NCI-H2029 treated with DMSO at 0.1 percent for 48 hours (cell line): ENCODE measurements around the gene PERM1.
"Not testable (repeated sequence)": the region's sequence is repeated elsewhere in the genome, so short reads cannot be mapped to it uniquely, and the experiment has no call there.

Experiments used
- DNase-seq: peaks from one replicate; lab custom pipeline; 2025; lab: John Stamatoyannopoulos, UW

Gene PERM1

GRCh38 chr1:981955-982558, at the start of gene PERM1:
Gene PERM1, minus strand, starts transcription at chr1:982093. Its CDS starts 1,064 bp downstream, at chr1:981029.
- no peak for DNase-seq

GRCh38 chr1:1030867-1031658, 49.2 kb upstream of the PERM1 start:
- DNase-seq, result not testable (repeated sequence)

- no peak for DNase-seq
Observed at GRCh38 chr1:1027791-1028190, 45.9 kb upstream of the PERM1 start.

- DNase-seq, result no peak
Observed at GRCh38 chr1:1026599-1027413, 44.9 kb upstream of the PERM1 start.

GRCh38 chr1:1025730-1026129, 43.8 kb upstream of the PERM1 start:
- DNase-seq, result no peak

GRCh38 chr1:1024771-1025699, 43.1 kb upstream of the PERM1 start:
- DNase-seq, result no peak

GRCh38 chr1:1024149-1024770, 42.4 kb upstream of the PERM1 start:
- DNase-seq, result no peak

- no peak for DNase-seq
Observed at GRCh38 chr1:1023700-1024099, 41.8 kb upstream of the PERM1 start.

- no peak for DNase-seq
Observed at GRCh38 chr1:1022302-1023009, 40.6 kb upstream of the PERM1 start.

GRCh38 chr1:1021920-1022259, 40.0 kb upstream of the PERM1 start:
- no peak for DNase-seq

GRCh38 chr1:1021010-1021919, 39.4 kb upstream of the PERM1 start:
- no peak for DNase-seq

- no peak for DNase-seq
Observed at GRCh38 chr1:1020415-1021009, 38.6 kb upstream of the PERM1 start.

GRCh38 chr1:1020000-1020404, 38.1 kb upstream of the PERM1 start, which contains the start of gene AGRN:
Gene AGRN, plus strand, starts transcription at chr1:1020120. Its CDS starts 53 bp downstream, at chr1:1020173.
- no peak for DNase-seq

GRCh38 chr1:1019122-1019999, 37.5 kb upstream of the PERM1 start:
- no peak for DNase-seq

- DNase-seq, result not testable (repeated sequence)
Observed at GRCh38 chr1:1018321-1018685, 36.4 kb upstream of the PERM1 start.

- not testable (repeated sequence) for DNase-seq
Observed at GRCh38 chr1:1017397-1018320, 35.8 kb upstream of the PERM1 start.
